Activated CD4-positive, alpha-beta T cell treated with anti-CD3 and anti-CD28 coated beads, Interleukin-2, Interleukin-4, amounts not matched to agents 100 ng/mL and 50 ng/mL, durations not matched to agents 16 hours and 8 hours (primary cell): ENCODE results near the gene TSPAN9.

Experiments
- DNase-seq: peaks from one replicate; pipeline ENCODE4 v3.0.0-alpha.2; 2020; ENCODE audit warnings: low spot score

Gene TSPAN9

DNA sequence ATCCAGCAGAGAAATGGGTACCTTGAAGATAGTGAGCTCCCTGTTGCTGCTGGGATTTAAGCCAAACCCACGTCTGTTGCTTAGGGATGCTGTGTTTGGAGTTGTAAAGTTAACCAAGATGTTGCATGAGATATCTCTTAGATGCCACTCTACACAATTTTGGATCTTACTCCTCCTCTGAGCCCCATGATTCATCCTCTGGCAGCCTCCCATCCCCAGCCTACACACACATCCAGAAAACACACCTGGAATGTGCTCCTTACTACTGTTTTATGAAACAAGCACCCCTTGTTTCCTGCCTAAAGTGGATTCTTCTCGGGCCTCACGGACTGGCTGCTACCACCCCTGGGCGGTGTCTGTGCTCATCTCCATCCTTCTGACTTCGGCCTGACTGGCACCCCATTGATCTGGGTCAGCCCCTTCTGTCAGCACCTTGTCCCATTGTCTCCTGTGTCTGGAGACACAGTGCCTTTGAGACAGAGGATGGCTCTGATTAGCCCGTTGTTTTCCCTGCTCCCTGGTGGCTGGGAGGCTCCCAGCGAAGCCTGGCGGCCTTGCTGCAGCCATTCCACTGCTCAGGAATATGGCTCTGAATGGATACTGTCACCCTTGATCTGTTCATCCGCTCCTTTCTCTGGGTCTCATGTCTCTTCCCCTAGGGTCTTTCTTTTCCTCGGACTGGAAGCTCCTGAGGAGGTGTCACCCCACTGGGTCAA is 24.3 kb downstream of the TSPAN9 start:
- DNase-seq, result no peak

DNA sequence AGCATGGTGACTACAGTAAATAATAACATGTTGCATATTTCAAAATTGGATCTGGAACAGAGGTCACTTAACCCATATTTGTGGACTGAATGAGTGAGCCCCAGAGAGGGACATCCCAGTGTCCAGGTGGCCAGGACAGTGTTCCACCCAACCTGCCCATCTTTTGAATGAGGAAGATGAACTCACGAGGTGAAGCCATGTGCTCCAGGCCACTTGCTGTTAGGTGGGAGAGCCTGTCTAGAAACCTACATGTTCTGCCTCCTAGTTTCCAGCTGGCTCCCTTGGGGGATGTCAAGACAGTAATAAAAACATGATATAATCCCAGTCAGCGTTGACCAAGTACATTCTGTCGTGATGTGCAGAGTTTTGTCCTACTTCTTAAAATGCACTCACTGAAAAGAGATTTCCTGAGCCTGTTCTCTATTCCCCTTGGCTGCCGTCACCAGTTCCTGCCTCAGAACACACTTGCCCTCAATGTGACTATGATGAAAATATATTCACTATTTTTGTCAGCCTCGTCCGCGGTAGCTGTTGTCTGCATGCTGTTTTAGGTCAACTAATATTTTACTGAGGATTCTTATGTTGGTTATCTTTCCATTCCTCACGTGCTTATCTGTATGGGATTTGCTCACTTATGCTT is 25.7 kb downstream of the TSPAN9 start:
- DNase-seq, result no peak

DNA sequence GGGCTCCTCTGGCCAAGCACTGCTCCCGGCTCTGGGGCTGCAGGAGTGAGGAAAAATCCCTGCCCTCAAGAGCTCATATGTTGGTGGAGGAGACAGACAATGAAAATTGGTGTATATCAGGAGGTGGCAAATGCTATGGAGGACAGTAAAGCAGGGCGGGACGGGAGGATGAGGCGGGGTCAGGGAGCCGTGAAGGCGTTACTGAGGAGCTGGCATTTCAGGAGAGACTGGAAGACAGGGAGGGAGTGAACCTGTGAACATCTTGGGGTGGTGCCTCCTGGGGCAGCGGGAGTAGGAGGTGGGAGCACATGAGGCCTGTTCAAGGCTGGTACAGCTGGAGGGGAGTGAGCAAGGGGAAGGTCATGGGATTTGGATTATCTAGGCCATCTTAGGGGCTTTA is 26.6 kb downstream of the TSPAN9 start:
- no peak for DNase-seq

DNA sequence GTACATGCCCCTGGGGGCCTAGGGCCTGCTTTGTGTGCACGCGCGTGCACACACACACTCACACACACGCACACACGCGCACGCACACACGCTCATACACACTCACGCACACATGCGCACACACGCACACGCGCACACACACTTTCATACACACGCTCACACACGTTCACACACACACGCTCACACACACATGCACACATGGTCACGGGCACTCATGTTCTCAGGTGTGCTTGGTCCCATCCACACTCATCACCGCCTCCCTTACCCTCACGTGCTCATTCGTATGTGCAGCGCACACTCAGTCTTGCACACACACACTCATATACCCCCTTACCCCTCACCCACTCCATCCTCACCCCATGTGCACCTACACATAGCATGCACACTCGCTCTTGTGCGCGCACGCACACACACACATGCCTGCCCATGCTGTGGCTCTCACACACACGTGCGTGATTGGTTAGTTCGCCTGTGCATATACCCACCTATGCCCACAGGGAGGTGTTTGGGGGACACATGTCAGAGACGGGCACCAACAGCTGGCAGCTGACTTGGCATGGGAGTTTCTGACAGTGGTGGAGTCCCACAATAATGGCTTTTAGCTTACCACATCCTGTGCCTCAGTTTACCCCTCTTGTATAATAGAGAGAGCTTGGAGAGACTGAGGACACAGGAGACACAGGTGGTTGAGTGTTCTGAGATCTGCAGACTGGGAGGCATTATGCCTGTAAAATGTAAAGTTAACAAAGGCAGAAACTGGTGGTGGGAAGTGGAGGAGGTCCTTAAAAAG is 28.7 kb downstream of the TSPAN9 start:
- DNase-seq, result no peak

DNA sequence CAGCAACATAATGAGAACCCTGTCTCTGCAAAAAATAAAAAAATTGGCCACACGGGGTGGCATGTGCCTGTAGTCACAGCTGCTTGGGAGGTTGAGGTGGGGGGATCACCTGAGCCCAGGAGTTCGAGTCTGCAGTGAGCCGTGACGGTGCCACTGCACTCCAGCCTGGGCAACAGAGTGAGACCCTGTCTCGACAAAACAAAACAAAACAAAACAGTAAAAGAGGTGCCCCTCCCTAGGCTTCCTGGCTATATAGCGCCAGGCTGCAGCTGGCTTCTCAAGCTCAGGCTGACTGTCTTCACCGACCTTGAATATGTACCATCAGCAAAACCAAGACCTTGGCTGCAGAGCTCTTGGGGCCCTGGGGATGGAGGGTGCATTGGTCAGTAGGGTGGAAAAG is 29.4 kb downstream of the TSPAN9 start:
- no peak for DNase-seq

DNA sequence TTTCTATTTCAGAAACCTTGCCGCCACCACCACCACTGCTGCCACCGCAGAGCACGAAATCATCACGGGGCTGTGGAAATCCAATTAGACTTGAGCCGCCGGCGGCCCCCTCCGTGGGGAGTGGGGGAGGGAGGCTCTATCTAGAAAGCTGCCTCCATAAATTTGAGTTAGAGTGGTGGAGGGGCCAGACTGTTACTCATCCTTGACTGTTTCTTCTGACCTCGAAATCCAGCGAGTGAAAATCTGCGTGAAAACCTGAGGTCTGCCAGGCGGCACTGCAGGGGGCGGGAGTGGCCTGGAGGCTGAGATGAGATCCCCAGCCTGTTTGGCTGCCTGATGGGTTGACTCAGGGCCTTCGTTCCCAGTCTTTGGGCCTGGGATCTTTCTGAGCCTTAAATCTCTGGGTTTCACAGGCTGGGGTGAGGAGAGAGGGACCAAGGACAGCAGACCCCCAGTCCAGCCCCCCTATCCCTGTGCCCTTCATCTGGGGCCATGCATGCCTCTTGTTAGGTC is 29.9 kb downstream of the TSPAN9 start:
- DNase-seq, result no peak

DNA sequence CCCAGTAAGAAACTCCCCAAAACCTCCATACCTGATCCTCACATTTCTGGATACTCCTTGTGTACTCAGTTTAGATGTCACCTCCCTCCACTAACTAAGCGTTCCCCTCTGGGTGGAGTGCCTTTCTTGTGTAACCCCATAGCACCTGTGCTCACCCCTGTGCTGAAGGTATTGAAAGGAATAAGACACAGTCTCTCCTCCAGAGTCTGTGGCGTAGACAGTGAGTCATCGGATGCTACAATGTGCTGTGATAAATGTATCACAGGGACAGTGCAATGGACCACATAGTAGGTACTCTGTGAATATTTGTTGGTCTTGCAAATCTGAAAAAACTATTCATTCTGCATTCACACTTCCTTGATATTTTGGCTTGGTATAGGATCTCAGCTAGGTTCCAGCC is 30.8 kb downstream of the TSPAN9 start:
- no peak for DNase-seq

DNA sequence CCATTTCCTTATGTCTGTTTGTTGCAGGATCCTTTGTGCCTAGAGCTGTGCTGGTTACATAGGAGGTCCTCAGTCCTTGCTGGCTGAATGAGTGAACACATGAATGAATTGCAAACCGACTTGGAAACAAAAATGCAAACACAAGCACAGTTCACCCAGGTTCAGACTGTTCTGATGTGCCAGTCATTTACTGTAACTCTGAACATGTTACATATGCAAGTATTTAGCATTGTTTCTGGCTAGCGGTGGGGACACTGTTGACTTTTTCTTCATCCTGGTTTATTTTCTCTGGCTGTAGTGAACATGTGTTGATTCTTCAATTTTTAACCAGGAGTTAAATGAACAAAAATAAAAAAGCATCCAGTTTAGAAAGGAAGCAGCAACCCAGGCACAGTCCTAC is 33.4 kb downstream of the TSPAN9 start:
- no peak for DNase-seq

DNA sequence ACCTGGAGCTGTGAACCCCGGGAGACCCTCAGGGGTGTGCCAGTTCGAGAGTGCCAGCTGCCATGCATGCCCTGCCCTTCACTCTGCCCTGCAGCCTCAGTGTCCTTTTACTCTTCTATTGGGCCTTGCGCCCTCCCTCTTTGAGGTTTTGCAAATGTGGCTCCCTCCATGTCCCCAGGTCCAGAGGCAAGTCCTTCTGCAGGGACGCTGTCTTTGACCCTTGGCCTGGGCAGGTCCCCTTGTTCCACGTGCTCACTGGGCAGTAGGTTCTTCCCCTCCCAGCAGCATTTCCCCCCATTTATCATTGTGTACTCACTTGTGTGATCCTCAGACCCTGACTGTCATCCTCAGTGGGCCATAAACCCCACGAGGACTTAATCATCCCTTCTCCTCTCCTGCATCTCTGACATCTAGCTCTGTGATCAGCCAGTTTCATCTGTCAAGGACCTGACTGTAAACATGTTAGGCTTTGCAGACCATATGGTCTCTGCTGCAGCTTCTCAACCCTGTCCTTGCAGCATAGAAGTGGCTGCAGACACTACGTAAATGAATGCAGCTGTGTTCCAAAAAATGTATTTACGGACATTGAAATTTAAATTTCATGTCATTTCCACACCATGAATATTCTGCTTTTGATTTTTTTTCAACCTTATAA is 36.6 kb downstream of the TSPAN9 start:
- no peak for DNase-seq

DNA sequence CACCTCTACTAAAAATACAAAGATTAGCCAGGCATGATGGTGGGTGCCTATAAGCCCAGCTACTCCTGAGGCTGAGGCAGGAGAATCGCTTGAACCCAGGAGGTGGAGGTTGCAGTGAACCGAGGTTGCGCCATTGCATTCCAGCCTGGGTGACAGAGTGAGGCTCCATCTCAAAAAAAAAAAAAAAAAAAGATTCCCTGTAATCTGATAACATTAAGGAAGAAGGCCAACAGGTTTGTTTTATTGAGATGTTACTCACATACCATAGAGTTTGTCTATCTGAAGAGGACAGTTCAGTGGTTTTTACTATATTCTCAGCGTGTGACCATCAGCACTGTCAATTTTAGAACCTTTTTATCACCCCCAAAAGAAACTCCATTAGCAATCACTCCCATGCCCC is 37.5 kb downstream of the TSPAN9 start:
- no peak for DNase-seq

DNA sequence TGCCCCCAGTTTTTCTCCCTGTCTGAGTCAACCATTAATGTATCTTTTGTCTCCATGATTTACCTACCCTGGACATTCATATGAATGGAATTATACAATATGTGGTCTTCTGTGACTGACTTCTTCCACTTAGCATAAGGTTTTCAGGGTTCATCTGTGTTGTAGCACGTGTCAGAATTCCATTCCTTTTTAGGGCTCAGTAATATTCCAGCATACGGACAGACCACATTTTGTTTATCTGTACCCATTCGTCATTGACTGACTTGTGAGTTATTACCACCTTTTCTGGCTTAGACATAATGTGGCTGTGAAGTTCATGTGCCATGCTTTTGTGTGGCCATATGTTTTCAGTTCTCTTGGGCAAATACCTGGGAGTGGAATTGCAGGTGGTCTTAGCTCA is 37.9 kb downstream of the TSPAN9 start:
- DNase-seq, result no peak

DNA sequence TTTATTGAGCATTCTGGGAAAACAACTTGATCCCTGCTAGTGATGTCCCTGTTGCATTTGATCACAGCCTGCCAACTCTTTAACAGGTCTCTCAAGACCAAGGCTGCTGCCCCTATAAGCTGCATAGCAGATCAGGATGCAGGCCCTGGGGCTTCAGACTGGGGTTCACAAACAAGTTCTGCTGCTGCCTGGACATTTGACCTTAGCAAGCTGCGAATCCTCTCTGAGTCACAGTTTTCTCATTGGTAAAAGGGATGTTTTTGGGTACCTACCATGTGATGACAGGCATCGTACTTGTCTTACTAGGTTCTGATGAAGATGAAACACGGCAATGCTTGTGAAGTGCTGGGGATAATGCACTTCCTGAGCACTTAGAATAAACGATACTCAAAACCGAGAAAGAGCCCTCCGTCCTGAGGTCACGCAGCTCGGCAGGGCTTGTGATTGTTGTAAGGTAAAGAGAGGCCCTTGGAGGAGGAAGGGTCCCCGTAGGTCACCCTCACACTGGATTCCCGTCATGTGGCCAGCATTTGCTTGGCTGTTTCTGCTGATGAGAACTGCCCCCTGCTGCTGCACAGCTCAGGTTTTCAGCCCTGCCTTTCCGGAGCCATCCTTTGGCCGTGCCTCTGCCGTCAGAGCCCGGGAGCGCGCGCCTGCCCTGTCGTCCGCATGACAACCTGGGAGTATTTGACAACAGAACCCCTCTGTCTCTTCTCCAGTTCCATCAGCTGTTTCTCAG is 39.1 kb downstream of the TSPAN9 start:
- no peak for DNase-seq

DNA sequence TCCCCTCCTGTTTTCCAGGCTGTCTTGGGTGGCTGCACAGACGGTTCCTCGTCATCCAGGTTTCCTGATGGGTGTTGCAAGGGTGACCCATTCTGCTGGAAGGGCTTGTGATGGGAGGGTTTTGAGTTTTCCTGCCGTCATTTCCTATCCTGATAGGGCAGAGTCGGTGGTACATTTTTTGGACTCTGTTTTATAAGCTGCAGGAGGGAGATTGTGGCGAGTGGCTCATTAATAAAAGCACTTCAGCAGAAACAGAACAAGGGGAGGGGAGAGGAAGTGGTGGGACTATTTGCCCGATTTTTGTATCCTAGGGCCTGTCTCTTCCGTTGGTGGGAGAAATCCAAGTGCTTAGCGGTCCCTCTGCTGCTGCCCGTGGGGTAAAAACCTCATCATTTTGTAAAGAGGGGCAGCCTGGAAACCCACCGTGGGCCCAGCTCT is 40.0 kb downstream of the TSPAN9 start:
- DNase-seq, result no peak

DNA sequence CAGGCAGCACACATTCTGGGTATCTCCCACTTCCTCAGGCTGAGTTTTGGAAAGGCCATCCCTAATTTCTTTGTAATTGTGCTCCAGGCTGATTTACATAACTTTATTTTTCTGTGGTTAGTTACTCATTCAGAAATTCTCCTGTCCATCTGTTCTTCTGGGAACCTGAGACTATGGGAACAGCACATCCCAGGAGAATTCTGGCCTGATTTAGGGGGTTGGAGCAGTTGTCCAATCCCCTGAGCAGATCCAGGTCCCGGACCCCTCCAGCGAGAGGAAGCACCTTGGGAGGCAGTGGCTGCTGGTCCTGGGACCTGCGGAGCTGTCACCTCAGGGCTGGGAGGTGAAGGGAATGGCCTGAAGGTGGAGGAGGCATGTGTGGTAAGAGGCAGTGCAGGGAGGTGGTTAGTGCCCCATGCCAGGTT is 40.4 kb downstream of the TSPAN9 start:
- DNase-seq, result no peak

DNA sequence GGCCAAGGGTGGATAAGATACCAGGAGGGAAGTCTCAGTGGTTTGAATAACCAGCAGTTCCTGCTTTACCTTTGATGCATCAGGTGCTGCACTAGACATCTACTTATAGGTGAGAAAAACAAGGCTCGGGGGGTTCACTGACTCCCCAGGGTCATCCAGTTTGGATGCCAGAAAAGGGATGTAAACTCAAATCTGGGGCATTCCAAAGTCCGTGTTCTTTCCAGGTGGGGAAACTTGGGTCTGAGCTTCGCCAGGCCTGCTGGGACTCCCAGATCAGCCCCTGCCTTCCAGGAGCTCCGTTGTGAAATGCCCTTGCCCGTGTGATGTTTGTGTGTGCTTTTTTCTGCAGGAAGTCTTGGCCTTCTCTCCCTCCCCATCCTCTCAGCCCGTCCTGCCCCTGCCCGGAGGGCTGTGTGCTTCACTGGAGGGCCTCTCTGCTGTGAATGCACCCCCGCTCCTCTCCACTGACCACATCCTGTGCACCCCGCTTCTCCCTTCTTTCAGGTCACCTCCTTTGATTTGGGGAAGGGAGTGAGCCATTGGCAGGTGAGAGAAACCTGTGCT is 42.1 kb downstream of the TSPAN9 start:
- no peak for DNase-seq

DNA sequence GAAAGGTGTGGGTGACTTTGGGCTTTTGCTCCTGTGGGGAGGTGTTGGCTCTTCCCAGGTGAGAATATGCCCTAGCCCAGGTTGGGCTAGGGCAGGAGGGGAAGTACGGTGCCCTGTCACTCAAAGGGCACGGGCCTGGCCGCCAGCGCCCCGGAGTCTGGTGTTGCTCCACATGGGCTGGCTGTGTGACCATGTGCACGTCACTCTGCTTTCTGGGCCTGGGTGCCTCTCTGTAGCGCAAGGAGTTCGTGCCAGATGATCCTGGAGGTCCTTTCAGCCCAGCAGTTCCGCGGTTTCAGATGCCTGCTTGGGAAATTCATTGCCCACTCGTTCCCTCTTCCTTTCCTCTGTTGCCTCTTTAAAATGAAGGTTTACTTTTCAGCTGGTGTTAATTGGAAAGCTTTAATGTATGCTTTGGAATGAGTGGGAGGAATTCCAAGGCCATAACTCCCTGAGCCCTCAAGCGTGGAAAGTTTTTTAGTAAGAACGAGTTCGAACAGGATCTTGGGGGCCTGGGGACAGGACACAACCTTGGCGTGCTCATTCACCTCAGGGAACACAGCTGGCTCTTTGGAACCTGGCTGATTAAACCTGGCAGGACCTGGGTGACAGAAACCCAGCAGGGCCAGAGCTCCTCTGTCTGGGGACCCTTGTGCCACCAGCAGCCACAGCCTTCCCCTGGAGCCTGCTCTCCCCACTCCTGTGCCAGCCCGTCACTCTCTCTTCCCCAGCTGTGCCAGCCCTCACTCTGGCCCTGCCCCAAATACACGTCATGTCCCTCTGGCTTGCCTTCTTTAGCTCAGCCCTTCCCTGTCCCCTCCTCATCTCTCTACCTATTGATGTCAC is 42.8 kb downstream of the TSPAN9 start:
- no peak for DNase-seq

DNA sequence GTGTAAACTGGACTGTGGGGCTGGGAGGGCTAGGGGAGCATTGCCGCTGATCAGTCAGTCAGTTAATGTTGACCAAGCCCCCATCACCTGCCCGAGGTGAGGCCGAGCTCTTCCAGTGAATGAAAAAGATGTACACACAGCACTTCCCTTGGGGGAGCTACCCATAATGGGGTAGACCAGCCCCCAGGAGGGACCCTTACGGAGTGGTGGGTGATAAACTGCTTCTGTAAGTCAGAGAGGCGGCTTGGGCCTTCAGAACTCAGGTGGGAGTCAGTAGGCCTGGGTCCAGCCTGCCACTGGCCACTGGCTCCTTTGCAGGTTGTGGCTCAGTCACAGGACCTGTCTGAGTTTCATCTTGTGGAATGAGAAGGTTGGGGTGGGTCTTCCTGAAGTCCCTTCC is 43.5 kb downstream of the TSPAN9 start:
- no peak for DNase-seq

DNA sequence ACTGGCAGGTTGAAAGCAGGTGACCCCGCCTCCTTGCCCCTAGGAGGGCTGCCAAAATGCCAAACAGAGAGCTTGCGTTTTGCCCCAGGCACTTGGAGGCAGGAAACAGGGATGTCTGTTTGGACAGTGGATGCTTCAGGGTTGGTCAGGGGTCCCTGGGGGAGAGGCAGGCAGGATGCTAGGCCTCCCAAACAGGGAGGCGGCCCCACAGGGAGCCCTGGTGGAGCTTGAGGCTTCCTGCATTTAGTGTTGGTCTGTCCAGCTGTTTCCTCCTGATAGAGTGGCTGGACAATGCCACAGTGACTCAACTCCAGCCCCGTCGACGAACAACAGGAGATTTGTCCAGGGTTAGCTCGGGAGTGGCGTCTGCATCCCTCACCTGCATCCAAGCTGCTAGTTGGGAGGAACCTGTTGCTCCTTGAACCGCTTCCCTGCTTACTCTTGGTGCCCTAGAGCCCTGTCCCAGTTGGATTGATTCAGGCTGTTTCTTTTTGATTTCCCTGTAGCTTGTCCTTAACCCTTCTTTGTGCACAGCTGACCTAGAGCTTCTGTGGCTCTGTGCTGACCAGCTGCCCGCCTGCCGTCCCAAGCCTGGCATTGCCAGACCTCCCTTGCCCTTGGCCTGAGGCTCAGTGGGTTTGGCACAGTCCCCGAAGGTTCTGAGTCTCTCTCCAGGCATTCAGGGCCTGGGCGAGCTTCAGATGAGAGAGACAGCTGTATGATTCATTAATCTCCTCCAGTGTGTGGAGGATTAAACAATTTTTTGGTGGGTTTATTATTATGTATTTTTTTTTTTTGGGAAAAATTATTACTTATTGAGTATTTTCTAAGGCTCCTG is 45.9 kb downstream of the TSPAN9 start:
- no peak for DNase-seq

DNA sequence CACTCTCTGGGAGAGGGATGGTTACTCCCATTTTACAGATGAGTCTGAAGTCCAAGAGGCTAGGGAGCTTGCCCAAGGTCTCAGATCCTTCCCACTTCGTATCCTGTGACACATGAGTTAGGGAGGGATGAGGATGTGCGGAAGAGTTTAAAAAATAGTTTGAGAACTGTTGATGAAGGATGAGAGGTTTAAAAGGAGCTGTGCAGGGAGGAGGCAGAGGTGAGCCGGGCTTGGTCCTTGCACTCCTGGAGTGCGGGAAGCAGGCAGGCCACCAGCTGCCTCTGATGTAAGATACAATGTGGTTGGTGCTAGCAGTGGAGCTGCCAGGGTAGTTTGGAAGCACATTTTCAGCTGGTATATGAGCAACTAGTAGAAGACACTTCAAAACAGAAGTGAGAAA is 46.5 kb downstream of the TSPAN9 start:
- DNase-seq, result no peak

DNA sequence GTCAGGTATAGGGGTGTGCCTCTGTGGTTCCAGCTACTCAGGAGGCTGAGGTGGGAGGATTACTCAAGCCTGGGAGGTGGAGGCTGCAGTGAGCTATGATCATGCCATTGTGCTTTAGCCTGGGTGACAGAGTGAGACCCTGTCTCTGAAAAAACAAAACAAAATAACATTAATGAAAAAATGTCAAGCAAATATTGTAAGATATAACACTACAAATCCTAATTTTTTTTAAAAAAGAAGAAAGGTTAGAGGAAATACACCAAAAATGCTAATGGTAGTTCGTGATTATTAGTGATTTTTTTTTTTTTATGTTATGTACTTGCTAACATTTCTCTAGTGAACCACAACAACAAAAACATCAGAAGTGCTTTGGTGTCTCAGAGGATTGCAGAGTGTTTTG is 47.7 kb downstream of the TSPAN9 start:
- DNase-seq, result no peak
